Ectodermal cell (in vitro differentiated cells): ENCODE results near the gene INPP5J. TPM values are rescaled to one million over a fixed set of nuclear protein-coding genes. Genes with fewer than 3 reads are reported as not detected.
"Not testable (repeated sequence)": the region's sequence is repeated elsewhere in the genome, so short reads cannot be mapped to it uniquely, and the experiment has no call there.

Source experiments
- H3K27ac ChIP-seq: 2 replicates; pipeline ENCODE4 v1.7.0; 2013; ENCODE audit warnings: mild to moderate bottlenecking, low read depth, low read length; ENCODE audit not compliant: insufficient read depth, poor library complexity, severe bottlenecking
- H3K27me3 ChIP-seq: 2 replicates; pipeline ENCODE4 v1.7.0; 2013; ENCODE audit warnings: mild to moderate bottlenecking, low read length; ENCODE audit not compliant: insufficient read depth, control insufficient read depth, poor library complexity, severe bottlenecking
- H3K36me3 ChIP-seq: one replicate; pipeline ENCODE4 v1.7.0; 2013; ENCODE audit warnings: low read length; ENCODE audit not compliant: control insufficient read depth, insufficient read depth
- H3K4me1 ChIP-seq: one replicate; pipeline ENCODE4 v1.7.0; 2013; ENCODE audit warnings: low read length; ENCODE audit not compliant: control insufficient read depth, insufficient read depth
- H3K4me3 ChIP-seq: 2 replicates; pipeline ENCODE4 v1.7.0; 2013; ENCODE audit warnings: low read depth, low read length, control low read depth; ENCODE audit not compliant: insufficient read depth
- H3K9me3 ChIP-seq: 2 replicates; pipeline ENCODE4 v1.7.0; 2013; ENCODE audit warnings: mild to moderate bottlenecking, low read length, moderate library complexity; ENCODE audit not compliant: control insufficient read depth
- WGBS, 2 experiments: methylation state at CpG; one replicate each; pipeline ENCODE4 v1.1.7; 2013; ENCODE audit warnings: missing lambda C conversion rate in 2 of 2; 5-methylcytosine and 5-hydroxymethylcytosine counted together
- polyA plus RNA-seq, 4 experiments: library from polyadenylated mRNA; stranded (reverse); fragments of 50-300 nt; gene quantifications; one replicate each; pipeline ENCODE4 v1.2.3, GENCODE V29; 2013

INPP5J gene, protein sequence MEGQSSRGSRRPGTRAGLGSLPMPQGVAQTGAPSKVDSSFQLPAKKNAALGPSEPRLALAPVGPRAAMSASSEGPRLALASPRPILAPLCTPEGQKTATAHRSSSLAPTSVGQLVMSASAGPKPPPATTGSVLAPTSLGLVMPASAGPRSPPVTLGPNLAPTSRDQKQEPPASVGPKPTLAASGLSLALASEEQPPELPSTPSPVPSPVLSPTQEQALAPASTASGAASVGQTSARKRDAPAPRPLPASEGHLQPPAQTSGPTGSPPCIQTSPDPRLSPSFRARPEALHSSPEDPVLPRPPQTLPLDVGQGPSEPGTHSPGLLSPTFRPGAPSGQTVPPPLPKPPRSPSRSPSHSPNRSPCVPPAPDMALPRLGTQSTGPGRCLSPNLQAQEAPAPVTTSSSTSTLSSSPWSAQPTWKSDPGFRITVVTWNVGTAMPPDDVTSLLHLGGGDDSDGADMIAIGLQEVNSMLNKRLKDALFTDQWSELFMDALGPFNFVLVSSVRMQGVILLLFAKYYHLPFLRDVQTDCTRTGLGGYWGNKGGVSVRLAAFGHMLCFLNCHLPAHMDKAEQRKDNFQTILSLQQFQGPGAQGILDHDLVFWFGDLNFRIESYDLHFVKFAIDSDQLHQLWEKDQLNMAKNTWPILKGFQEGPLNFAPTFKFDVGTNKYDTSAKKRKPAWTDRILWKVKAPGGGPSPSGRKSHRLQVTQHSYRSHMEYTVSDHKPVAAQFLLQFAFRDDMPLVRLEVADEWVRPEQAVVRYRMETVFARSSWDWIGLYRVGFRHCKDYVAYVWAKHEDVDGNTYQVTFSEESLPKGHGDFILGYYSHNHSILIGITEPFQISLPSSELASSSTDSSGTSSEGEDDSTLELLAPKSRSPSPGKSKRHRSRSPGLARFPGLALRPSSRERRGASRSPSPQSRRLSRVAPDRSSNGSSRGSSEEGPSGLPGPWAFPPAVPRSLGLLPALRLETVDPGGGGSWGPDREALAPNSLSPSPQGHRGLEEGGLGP
- 5.5 TPM for polyA plus RNA-seq (2013, experiment 1 of 4)
- polyA plus RNA-seq (2013, experiment 2 of 4): 4.5 TPM
- polyA plus RNA-seq (2013, experiment 3 of 4): 3.7 TPM
- 3.8 TPM for polyA plus RNA-seq (2013, experiment 4 of 4)

DNA sequence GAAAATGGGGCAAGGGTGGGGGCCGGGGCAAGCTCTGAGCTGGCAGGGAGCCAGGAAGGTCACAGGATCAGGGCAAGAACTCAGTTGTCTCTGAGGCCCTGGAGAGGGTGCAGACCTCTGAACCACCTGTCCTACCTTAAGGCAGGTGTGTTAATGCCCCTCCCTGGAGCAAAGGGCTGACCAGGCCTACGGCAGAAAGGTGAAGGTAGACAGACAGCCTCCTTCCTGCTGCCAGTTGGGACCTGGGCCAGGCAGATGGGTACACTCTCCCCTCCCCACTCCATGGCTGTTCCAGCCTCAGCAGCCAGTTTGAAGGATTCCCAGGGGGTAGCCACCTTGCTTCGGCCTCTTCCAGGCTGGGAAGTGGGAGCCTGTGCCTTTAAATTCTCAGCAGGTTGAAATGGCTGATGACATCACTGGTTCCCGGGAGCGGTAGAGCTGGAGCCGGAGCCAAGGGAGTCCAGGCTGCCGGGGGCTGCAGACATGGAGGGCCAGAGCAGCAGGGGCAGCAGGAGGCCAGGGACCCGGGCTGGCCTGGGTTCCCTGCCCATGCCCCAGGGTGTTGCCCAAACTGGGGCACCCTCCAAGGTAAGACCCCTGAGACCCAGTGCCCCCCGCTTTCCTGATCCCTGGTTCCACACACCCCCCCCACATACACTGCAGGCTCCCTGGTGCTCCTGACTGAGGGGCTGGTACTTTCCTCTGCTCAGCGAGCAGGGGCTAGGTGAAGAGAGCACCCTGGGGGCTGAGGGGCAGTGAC lies at the start of gene INPP5J:
INPP5J (plus strand) TSS at position 435 of the 760 bp plus-strand sequence; CDS start at position 484, 49 bp downstream.
- Histone ChIP-seq H3K36me3 (no peaks in the 10 kb centered on the region), H3K27me3 (no peaks in the 10 kb centered on the region), H3K4me1 (peaks cover 4% of the 10 kb centered on the region), H3K4me3 (peak within 1 kb of the TSS; percentile 35), H3K27ac (no peak within 1 kb of the TSS), H3K9me3 (no peaks in the 10 kb centered on the region)
- 27 to 29% methylated on average over 10 of the region's 10 CpGs for WGBS, 2 experiments

GRCh38 chr22:31073125-31073524 lies 49.6 kb upstream of the INPP5J start:
- 96 to 98% methylated on average over 9 of the region's 9 CpGs for WGBS, 2 experiments
- H3K27ac ChIP-seq, H3K4me1 ChIP-seq, H3K4me3 ChIP-seq, H3K9me3 ChIP-seq, H3K27me3 ChIP-seq, H3K36me3 ChIP-seq: not testable (repeated sequence)

DNA sequence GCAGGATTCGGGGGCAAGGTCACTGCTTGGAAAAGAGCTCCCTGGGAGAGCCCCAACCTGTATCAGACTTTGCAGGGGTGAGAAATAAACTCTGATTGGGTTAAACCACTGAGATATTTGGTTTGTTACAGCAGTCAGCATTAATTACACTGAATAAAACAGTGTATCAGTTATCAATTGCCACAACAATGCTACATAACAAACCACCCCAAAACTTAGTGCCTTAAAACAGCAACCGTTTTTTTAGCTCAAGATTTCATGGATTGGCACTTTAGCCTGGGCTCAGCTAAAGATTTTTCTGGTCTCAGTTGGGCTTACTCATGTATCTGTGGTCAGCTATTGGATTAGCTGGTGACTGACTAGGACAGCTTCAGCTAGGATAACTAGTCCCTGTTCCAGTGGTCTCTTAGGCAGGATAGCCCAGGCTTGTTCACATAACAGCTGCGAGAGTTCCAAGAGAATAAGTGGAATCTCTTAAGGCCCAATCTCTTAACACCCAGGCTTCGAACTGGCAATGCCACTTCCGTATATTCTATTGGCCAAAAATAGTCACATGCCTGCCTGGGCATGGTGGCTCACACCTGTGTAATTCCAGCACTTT lies 49.1 kb upstream of the INPP5J start:
- H3K4me1 ChIP-seq, H3K27ac ChIP-seq, H3K9me3 ChIP-seq, H3K27me3 ChIP-seq, H3K36me3 ChIP-seq, H3K4me3 ChIP-seq: not testable (repeated sequence)
- 88 to 92% methylated on average over 5 of the region's 5 CpGs for WGBS, 2 experiments

DNA sequence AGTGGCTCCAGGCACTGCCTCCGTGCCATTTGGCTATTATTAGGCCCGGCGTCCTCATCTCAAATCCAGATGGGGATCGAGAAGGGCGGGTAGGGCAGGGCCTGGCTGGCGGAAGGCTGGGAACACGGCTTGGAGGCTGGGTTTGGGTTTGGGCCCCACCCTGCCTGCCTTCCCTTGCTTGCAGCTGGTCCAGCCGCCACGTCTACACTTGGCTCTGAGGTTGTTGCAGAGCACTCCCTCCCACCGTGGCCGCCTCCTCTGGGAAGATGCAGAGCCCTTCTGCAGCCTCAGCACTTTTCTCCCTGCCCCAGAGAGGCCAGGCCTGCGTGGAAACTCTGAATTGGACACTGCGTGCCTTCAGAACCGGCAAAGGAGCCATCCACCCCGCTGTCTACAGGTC lies 46.8 kb upstream of the INPP5J start:
- H3K9me3 ChIP-seq: no peaks in the 10 kb centered on the region
- no peak overlapping the region for H3K4me3 ChIP-seq
- 88% methylated on average over 15 of the region's 15 CpGs for WGBS, 2 experiments
- no peak overlapping the region for H3K27ac ChIP-seq
- no peaks in the 10 kb centered on the region for H3K36me3 ChIP-seq
- no peaks in the 10 kb centered on the region for H3K27me3 ChIP-seq
- H3K4me1 ChIP-seq: no peaks in the 10 kb centered on the region

- Histone ChIP-seq H3K9me3 (no peaks in the 10 kb centered on the region), H3K4me3 (no peak overlapping the region), H3K36me3 (no peaks in the 10 kb centered on the region), H3K4me1 (peaks cover 8% of the 10 kb centered on the region), H3K27ac (no peak overlapping the region), H3K27me3 (peaks cover 9% of the 10 kb centered on the region)
- WGBS, 2 experiments: 89 to 95% methylated on average over 6 of the region's 6 CpGs
Measured at GRCh38 chr22:31077681-31078080, 45.1 kb upstream of the INPP5J start.

- H3K9me3 ChIP-seq, H3K27ac ChIP-seq, H3K27me3 ChIP-seq, H3K4me3 ChIP-seq, H3K36me3 ChIP-seq, H3K4me1 ChIP-seq: not testable (repeated sequence)
- WGBS, 2 experiments: 91 to 92% methylated on average over 2 of the region's 2 CpGs
Measured at GRCh38 chr22:31078389-31078788, 44.4 kb upstream of the INPP5J start.

DNA sequence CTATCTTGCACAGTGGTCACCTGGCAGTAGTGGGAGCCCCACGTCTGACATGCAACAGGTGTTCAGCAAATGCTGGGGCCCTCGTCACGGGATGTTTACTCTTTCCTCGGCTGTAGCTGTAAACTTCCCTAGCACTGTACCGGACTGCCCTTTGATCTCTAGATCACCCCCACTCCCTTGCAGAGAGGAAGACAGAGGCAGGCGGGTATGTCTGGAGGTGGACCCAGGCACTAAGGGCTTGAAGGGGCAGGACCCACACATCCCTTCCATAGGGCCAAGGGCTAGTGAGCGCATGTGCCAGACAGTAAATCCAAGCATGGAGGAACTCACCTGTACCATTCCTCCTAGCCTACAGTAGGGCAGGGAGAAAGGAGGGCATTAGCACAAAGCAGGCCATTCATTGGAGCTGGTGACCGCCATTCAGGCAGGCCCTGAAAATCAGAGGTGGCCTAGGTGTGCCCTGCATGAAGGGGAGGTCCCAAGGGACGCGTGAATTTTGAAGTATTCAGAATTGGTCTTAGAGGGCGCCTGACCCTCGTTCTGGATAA lies 43.6 kb upstream of the INPP5J start:
- Histone ChIP-seq H3K27ac (no peak overlapping the region), H3K36me3 (no peaks in the 10 kb centered on the region), H3K27me3 (peaks cover 9% of the 10 kb centered on the region), H3K9me3 (no peaks in the 10 kb centered on the region), H3K4me1 (peaks cover 8% of the 10 kb centered on the region), H3K4me3 (no peak overlapping the region)
- WGBS, 2 experiments: 89 to 92% methylated on average over 12 of the region's 12 CpGs

DNA sequence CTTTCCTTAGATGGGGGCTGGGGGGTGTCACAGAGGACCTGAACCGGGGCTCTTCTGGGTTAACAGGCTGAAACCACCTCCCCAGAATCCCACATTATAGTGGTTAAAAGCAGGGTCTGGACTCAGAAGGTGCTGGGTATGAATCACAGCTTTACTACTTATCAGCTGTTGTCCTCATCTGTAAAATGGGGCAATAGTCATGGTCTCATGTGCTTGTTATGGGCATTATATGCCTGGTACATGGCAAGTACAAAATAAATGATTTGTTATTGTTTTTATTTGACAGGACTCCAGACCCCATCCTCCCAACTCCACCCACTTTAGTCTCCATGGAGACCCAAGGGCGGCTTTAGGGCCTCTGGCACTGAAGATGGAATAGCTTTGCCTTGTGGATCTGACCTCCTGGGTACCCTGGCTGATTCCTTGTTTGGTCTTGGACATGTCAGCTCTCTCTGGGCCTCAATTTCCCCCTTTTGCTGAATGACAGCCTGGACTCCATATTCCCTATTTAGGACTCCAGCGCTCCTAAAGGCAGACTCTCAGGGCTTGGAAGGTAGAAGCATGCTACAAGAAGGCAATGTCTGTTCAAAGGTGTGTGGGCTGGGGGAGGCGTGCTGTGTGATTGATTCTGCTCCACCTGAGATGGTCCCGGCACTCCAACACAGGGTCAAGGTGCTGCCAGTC lies 42.5 kb upstream of the INPP5J start:
- 41% methylated on average over 5 of the region's 5 CpGs for WGBS, 2 experiments
- Histone ChIP-seq H3K27ac (no peak overlapping the region), H3K36me3 (no peaks in the 10 kb centered on the region), H3K4me1 (peaks cover 9% of the 10 kb centered on the region), H3K27me3 (peaks cover 9% of the 10 kb centered on the region), H3K9me3 (no peaks in the 10 kb centered on the region), H3K4me3 (peak overlapping the region; percentile 53)
